Epithelial cell of proximal tubule (primary cell): ENCODE results near the gene PRKCE. TPM values are rescaled to one million over a fixed set of nuclear protein-coding genes. Genes with fewer than 3 reads are reported as not detected.

Source experiments
- DNase-seq: peaks from one replicate; pipeline ENCODE4 v3.0.0-alpha.2; 2011; ENCODE audit warnings: low read depth
- H3K4me3 ChIP-seq: 2 replicates; pipeline ENCODE4 v1.5.1; 2011; ENCODE audit warnings: low read depth, mild to moderate bottlenecking, low read length
- CTCF ChIP-seq: conservative IDR thresholded peaks from 2 replicates; pipeline ENCODE4 v1.5.1; 2012; ENCODE audit warnings: low read depth, mild to moderate bottlenecking, low read length
- total RNA-seq: library from RNA; depleted of rRNA; stranded (reverse); fragments of >200 nt; gene quantifications from 2 replicates; pipeline ENCODE4 v1.2.3, GENCODE V29; 2015

The PRKCE gene
- total RNA-seq, 1 donor from 2014 or later: 2.5 TPM

GRCh38 chr2:46071074-46071473 lies 419.6 kb downstream of the PRKCE start:
- no peak overlapping the region for H3K4me3 ChIP-seq
- TF ChIP-seq CTCF: no peak
- no peak for DNase-seq

GRCh38 chr2:46072101-46072820 lies 420.8 kb downstream of the PRKCE start:
- no peak overlapping the region for H3K4me3 ChIP-seq
- no peak for DNase-seq
- TF ChIP-seq CTCF: no peak

GRCh38 chr2:46073540-46074046 lies 422.1 kb downstream of the PRKCE start:
- no peak for TF ChIP-seq CTCF
- H3K4me3 ChIP-seq: peak overlapping the region; percentile 23
- DNase-seq: peak; percentile 93

- no peak for TF ChIP-seq CTCF
- no peak overlapping the region for H3K4me3 ChIP-seq
- no peak for DNase-seq
Measured at GRCh38 chr2:46074501-46074900, 423.0 kb downstream of the PRKCE start.

GRCh38 chr2:46075848-46076247 lies 424.4 kb downstream of the PRKCE start:
- TF ChIP-seq CTCF: no peak
- no peak for DNase-seq
- no peak overlapping the region for H3K4me3 ChIP-seq

- TF ChIP-seq CTCF: no peak
- DNase-seq: no peak
- H3K4me3 ChIP-seq: no peak overlapping the region
Measured at GRCh38 chr2:46076251-46076650, 424.8 kb downstream of the PRKCE start.

- no peak overlapping the region for H3K4me3 ChIP-seq
- DNase-seq: no peak
- TF ChIP-seq CTCF: no peak
Measured at GRCh38 chr2:46076875-46077274, 425.4 kb downstream of the PRKCE start.
